ENCODE data around the gene MEDAG. TPM values are rescaled to one million over a fixed set of nuclear protein-coding genes. Genes with fewer than 3 reads are reported as not detected.

The MEDAG gene
- total and polyA plus RNA-seq, 2 donors (not counting 3 experiments of a cell fraction or from before 2014, with no cell fraction given): 27.2 TPM

DNA sequence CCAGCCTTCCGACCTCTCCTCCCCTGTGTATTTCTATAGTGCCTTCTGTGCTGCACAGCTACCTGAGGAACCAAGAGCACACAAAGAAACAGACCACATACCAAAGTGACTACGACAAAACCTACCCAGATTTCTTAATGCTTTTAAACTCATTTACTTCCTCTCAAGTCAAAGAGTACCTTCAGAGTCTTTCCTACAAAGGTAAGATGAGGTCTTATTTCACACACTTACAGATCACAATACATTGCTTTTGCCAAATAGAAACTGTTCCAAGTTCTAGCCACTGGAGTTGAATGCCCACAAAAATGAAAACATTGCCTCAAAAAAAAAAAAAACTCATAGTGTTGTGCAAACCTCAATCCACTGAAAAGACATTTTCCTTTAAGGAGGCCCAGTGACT lies 62.8 kb downstream of the MEDAG start:
- dilution Hi-C loops (cut with MboI; ENCODE audit: extremely low pct_ligation_motif_present, low sequenced_read_pairs): no loop called here
- no peak overlapping the region for H2AFZ ChIP-seq (ENCODE audit: low read depth, low read length)

More for the DNA sequence above, 62.8 kb downstream of the MEDAG start:
- BruUV-seq (replicated peaks): no TSS peak
- Histone ChIP-seq H3K27me3 (ENCODE audit: control insufficient read depth in 2 of 2, insufficient read depth in 2 of 2, low read length in 2 of 2) (peaks cover 12 to 14% of the 10 kb centered on the region in 2 experiments), H3K9ac (replicated peaks; ENCODE audit: extremely low read depth, insufficient read depth, low read length) (no peak overlapping the region), H4K20me1 (replicated peaks; ENCODE audit: control insufficient read depth, extremely low read depth, insufficient read depth, low read length) (no peaks in the 10 kb centered on the region), H3K36me3 (ENCODE audit: control insufficient read depth in 2 of 2, extremely low read depth in 1 of 2, insufficient read depth in 2 of 2, low read length in 2 of 2) (no peaks in the 10 kb centered on the region), H3K9me1 (replicated peaks; ENCODE audit: control insufficient read depth, extremely low read depth, insufficient read depth, low read length) (no peaks in the 10 kb centered on the region), H3K79me2 (ENCODE audit: control insufficient read depth, insufficient read depth, low read length) (no peaks in the 10 kb centered on the region), H3K4me2 (ENCODE audit: insufficient read depth, low read length) (no peak overlapping the region), H3K4me1 (ENCODE audit: control insufficient read depth, extremely low read depth, insufficient read depth, low read length) (no peaks in the 10 kb centered on the region), H3K9me3 (replicated peaks; ENCODE audit: control insufficient read depth, insufficient read depth, low read length) (no peaks in the 10 kb centered on the region), H3K27ac (ENCODE audit: insufficient read depth, low read depth, low read length) (no peak overlapping the region), H3K4me3 (replicated peaks in 1 of 3; ENCODE audit: insufficient read depth in 1 of 3, low read depth in 1 of 3, low read length in 3 of 3) (no peak overlapping the region)
- FAIRE-seq (no peak), DNase-seq (ENCODE audit: low read depth, low spot score) (no peak)
- ChIA-PET CTCF (interaction anchor here (1.4 to 2.7 kb wide), 2 partner anchors 9 to 11 kb away, joined by 4 to 17 read pairs; no protein-coding TSS in a partner anchor), POLR2A (no interaction called here)
- TF ChIP-seq, protein P1, sequence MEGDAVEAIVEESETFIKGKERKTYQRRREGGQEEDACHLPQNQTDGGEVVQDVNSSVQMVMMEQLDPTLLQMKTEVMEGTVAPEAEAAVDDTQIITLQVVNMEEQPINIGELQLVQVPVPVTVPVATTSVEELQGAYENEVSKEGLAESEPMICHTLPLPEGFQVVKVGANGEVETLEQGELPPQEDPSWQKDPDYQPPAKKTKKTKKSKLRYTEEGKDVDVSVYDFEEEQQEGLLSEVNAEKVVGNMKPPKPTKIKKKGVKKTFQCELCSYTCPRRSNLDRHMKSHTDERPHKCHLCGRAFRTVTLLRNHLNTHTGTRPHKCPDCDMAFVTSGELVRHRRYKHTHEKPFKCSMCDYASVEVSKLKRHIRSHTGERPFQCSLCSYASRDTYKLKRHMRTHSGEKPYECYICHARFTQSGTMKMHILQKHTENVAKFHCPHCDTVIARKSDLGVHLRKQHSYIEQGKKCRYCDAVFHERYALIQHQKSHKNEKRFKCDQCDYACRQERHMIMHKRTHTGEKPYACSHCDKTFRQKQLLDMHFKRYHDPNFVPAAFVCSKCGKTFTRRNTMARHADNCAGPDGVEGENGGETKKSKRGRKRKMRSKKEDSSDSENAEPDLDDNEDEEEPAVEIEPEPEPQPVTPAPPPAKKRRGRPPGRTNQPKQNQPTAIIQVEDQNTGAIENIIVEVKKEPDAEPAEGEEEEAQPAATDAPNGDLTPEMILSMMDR (IDR thresholded peaks at IDR 0.05; ENCODE audit: extremely low read depth in 1 of 2, insufficient read depth in 1 of 2, low read depth in 1 of 2, low read length in 2 of 2): no peak
- TF ChIP-seq GATA2 (IDR thresholded peaks at IDR 0.05; ENCODE audit: insufficient read depth, insufficient read length, low read depth, low read length) (no peak), POLR2A (IDR thresholded peaks at IDR 0.05; ENCODE audit: low read depth, low read length) (no peak), POLR2AphosphoS5 (IDR thresholded peaks at IDR 0.05; ENCODE audit: insufficient read depth, low read depth, low read length) (no peak), EZH2 (IDR thresholded peaks at IDR 0.05; ENCODE audit: borderline replicate concordance, low read depth, low read length, severe bottlenecking) (no peak), MAX (IDR thresholded peaks at IDR 0.05; ENCODE audit: insufficient read depth, insufficient read length) (no peak), FOS (IDR thresholded peaks at IDR 0.05; ENCODE audit: borderline replicate concordance, insufficient read depth, low read length) (no peak), JUN (IDR thresholded peaks at IDR 0.05; ENCODE audit: borderline replicate concordance, insufficient read depth, insufficient read length, low read depth) (no peak), MYC (IDR thresholded peaks at IDR 0.05; ENCODE audit: low read depth, low read length) (no peak)
- intact Hi-C loops (cut with micrococcal nuclease): no loop called here

All from endothelial cell of umbilical vein (primary cell).